NOMO-1 treated with dmso at 0.1 percent for 144 hours (cell line): ENCODE results near the gene MOCS3.

ENCODE experiments used
- DNase-seq: peaks from one replicate; lab custom pipeline; 2025; ENCODE audit not compliant: unreplicated experiment; lab: John Stamatoyannopoulos, UW

MOCS3 gene

GRCh38 chr20:50980851-50981713 lies 22.5 kb downstream of the MOCS3 start:
- DNase-seq, result peak; percentile 2

DNA sequence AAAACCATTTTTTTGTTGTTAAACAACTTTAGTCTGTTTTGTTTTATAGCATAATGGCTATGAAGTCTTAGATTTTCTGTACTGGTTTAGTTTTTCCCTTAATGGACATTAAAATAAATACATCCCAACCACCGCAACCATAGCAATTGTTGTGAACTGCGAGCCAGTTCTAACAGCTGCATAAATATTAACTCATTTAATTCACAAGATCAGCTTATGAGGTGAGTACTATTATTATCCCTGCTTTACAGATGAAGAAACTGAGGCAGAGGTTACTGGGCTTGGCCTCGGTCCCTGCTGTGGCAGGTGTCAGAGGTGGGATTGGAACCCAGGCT lies 23.1 kb downstream of the MOCS3 start:
- DNase-seq, result no peak

DNA sequence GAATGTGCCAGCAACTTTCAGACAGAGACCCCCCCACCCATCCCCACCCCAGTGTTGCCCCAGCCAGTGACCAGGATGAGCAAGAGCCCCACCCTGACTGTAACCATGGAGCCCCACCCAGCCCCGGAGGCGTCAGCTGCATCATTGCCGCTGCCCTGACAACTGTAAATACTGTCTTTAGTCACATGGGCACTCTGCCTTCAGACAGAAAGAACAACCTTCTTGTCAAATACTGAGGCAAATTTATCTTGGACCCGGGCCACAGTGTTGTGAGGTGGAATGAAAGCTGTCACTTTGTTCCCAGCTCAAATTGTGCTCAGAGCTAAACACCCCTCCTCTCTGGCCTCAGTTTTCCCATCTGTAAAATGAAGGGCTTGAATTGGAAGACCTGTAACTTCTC lies 23.7 kb downstream of the MOCS3 start:
- DNase-seq, result no peak

DNA sequence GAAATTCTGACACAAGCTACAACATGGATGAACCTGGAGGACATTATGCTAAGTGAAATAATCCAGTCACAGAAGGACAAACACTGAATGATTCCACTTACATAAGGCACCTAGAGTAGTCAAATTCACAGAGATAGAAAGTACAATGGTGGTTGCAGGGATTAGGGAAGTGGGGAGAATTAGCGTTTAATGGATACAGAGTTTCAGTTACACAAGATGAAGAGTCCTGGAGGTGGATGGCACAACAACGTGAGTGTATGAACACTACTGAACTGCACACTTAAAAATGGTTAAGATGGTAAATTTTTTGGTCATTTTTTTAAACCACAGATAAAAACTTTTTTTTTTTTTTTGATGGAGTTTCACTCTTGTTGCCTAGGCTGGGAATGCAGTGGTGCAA lies 24.7 kb downstream of the MOCS3 start:
- DNase-seq, result no peak

DNA sequence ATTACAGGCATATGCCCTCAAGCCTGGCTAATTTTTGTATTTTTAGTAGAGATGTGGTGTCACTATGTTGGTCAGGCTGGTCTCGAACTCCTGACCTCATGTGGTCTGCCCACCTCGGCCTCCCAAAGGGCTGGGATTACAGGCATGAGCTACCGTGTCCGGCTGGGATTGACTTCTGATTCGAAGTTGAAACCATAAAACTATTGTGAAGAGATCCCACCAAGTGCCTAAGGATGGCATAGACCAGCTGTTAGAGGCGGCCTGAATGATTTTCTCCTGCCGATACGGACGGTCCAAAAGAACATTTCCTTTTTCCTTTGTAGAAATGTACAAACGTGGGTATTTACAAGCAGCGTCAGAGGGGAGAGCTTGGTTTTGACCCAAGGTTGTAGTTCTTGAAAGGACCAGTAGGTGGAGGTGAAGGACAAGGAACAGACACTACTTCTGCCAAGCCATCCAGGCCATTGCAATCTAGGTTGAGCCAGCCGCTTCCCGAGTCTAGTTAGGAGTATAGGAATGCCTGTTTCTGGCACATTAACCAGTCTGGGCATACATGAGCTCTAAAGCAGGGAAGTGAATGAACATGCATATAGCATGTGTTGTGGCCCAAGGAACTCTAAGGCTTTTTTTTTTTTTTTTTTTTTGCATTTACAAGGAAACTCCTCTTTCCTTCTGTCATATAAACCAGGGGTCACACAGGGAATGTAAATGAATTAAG lies 29.0 kb downstream of the MOCS3 start:
- DNase-seq, result peak; percentile 45

GRCh38 chr20:50991076-50991475 lies 32.5 kb downstream of the MOCS3 start:
- no peak for DNase-seq

DNA sequence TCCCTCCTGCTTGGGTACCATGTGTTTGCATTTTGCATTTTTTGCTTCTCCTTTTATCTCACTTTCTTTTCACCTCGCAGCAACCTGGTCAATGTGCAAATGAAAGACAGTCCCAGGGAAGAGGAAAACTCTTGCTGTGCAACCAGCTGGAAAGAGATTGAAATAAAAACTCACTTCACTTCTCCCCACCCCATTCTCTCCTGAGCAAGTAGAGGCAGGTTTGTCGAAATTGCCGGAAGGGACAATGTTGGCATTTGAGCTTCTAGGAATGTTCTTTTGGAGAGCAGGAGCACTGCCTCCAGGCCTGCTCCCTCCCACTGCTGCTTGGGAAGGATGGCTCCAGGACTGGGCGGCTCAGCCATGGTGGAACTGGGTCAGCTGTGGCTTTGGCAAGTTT lies 33.7 kb downstream of the MOCS3 start:
- no peak for DNase-seq

DNA sequence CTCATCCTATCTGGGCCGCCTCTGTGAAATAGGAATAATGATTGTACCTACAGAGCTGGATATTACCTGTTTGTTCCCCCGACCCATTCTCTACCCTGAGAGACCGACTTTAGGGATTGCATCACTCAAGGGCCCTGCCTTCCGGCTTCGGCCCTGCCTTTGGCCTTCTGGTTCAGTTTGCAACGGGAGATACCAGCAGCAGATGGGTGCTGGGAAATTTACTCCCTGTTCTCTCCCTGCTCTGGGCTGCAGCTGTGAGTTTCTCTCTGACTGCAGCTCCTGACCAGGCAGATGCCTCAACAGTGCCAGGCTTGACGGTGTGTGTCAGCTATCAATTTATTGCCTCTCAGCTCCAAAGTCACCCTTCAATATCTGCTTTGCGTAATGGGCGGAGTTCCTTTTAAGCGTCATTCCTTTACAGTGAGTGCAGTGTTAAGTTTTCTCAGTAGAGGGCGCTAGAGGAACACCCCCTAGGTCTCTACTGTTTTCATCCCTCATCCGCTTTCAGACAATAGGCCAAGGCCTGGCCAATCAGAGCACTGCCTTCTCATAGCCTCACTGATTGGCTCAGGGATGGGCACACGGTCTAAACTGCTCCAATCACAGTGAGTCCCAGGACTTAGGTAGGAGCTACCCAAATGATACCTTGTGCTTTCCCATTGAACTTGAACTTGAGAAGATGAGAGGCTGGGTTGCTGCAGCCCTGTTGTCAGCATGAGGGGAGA lies 34.3 kb downstream of the MOCS3 start:
- peak; percentile 84 for DNase-seq

DNA sequence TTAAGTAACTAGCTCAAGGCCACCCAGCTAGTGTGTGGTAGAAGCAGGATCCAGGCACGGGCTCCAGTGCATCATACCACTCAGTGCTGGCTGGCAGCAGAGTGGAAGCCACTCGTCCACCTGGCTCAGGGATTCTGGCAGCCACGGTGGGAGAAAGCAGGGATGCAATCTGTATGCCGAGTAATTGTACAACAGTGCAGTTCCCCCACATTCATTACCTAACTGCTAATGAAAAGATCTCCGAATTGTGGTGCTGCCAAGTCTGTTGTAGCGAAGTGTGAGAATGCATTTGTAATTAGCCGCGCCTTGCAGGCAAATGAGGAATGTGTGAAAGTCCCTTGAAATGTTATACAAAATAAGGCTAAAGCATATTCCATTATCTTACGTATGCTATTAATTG lies 35.3 kb downstream of the MOCS3 start:
- DNase-seq, result no peak

- no peak for DNase-seq
Measured at GRCh38 chr20:50995506-50995905, 36.9 kb downstream of the MOCS3 start.

DNA sequence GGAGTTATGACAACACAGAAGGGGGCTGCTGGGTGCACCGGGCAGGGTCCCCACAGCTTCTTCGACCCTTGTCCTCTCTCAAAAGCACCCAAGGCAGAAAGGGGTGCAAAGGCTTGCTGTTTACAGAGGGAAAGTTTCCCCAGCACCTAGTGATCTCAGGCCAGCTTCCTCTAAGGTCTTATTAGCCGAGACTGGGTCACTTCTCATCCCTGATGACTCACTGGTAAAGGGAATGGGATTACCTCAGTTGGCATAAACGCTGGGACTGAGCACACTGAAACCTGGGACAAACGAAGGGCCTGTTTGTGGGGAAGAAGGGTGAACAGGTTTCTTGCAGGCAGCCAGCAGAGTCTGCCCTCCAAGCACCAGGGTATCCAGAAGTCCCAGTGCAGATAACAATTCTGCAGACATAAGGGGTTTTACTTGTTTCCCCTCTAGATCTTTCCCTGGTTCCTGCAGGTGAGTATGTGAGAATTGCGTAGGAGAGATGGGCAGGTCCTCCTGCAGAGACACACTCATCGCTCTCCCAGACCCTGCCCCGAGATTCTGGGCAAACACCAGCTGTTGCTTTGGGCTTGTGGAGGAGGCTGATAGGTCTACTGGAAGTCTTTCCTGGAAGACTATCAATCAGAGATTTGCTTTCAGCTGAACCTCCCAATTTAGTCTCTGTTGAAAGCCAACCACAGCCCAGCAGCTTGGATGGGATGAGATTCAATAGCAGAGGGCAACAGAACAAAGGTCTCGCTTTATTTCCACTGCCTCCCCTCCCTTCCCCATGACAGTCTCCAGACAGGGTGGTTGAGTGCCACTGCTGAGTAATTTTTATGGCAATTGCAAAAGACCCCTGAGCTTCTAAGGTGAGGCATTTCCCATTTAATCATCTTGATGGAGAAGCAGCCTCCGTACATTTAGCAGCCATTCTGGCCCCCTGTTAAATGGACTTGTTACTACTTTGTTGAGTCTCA lies 38.6 kb downstream of the MOCS3 start:
- no peak for DNase-seq

GRCh38 chr20:50999355-50999754 lies 40.7 kb downstream of the MOCS3 start:
- DNase-seq, result no peak

DNA sequence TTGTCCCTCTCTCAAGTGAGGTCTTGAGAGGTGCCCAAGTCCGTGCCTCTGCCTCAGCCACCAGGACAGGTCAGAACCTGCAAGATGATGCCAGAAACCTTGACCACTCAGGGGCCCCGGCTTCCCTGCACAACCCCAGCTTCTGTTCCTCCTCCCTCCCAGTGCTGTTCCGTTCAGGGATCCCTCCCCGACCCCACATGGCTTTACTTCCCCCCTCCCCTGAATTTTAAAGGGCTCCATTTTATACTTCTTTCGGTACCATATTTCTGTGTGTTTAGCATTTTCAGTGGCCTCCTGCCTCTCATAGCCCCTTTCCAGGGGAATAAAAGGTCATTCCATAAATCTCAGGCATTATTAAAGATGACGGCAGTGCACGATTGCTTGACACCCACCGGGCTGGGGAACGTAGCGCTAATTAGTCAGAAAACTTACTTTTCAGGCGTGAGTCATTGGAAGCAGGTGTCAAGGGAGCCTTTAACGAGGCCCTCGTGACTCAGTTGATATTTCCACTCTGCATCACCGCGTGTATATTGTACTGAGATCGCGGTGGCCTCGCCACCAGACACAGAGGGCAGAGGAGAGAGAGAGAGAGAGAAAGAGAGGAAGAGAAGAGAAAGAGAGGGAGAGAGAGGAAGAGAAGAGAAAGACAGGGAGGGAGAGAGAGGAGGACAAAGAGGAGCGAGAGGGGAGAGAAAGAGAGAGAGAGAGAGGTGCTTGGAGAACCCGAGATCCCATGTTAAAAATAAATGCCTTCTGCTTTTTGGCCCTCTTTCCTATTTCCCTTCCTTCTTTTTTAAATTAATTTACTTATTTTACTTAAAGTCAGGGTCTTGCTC lies 43.0 kb downstream of the MOCS3 start:
- DNase-seq, result no peak

GRCh38 chr20:51002633-51003032 lies 44.0 kb downstream of the MOCS3 start:
- DNase-seq, result no peak

DNA sequence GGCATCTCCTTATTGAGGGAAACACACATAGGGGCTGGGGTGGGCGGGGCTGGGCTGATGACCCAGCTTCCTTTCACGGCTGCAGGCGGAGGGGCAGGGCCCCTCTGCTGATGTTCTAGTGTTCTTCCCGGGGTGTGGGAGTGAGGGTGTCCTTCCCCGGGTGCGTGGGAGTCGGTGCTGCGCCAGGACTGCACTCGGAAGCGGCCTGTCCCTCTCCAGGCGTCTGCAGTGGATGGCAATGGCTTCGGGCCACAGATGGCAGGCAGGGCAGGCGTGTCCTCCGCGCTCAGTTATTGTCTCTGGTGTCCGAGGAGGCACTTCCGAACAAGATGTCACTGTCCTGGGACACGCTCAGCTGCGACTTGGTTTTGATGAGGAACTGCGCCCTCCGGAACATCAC lies 45.1 kb downstream of the MOCS3 start:
- DNase-seq, result no peak

DNA sequence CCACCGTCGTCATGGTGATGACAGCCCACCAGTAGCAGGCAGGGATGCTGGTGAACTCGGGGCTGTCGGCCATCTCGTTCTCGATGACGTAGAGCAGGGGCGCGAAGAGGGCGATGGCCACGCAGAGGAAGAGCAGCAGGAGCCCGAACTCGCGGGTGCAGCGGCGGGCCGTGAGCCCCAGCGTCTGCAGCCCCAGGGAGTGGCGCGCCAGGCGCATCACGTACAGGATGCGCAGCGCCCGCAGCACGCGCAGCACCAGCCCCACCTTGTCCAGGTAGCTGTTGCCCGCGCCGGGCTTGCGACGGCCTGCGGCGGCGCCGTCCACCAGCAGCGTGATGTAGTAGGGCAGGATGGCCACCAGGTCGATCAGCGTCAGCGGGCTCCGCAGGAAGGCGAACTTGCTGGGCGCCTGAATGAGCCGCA lies 45.7 kb downstream of the MOCS3 start:
- no peak for DNase-seq

DNA sequence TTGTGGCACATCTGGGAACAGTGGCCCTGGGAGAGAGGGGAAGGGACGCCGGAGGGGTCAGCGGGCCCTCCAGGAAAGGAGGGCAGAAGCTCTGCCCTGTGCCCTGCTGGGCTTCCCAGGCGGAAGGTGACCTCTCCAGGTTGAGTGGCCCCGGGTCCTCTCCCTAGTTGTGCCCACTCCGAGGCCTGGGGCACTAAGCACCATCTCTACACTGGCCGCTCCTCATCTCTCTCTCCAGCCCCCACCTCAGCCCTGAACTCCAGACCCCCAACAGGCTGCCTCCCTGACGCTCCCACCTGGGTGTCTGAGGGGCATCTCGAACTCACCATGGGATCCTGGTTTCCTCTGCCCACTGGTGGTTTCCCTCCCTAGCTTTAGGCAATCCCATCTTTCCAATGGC lies 46.2 kb downstream of the MOCS3 start:
- no peak for DNase-seq

DNA sequence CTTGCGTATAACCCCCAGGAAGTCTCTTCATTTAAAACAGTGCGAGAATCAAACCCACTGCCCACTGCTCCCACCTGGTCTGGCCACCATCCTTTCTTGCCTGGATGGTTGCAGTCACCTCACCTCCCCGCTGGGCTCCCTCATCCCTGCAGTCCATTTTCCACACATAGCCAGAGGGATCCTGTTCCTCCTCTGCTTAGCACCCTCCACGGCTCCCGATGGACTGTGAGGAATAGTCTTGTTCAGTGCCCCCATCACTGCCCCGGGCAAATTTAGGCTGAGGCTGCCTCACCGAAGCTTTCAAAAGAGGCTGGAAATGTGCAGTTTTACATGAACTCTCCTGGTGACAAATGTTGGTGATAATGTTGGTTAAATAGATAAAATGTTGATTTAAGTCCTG lies 46.6 kb downstream of the MOCS3 start:
- DNase-seq, result no peak

GRCh38 chr20:51008718-51009117 lies 50.1 kb downstream of the MOCS3 start:
- DNase-seq, result no peak
